ENCODE measurements around the gene DIDO1.

The DIDO1 gene

GRCh38 chr20:62926229-62927127 lies at the start of gene DIDO1:
Gene DIDO1 (minus strand): TSS chr20:62926505.
- DNase-seq (ENCODE audit: low read depth) = peak; percentile 77

GRCh38 chr20:62975251-62975760 lies 49.0 kb upstream of the DIDO1 start:
- no peak for DNase-seq (ENCODE audit: low read depth)

- DNase-seq (ENCODE audit: low read depth) = no peak
Observed at GRCh38 chr20:62972845-62973745, 46.8 kb upstream of the DIDO1 start.

- peak; percentile 65 for DNase-seq (ENCODE audit: low read depth)
Observed at GRCh38 chr20:62971950-62972844, 45.9 kb upstream of the DIDO1 start.

DNA sequence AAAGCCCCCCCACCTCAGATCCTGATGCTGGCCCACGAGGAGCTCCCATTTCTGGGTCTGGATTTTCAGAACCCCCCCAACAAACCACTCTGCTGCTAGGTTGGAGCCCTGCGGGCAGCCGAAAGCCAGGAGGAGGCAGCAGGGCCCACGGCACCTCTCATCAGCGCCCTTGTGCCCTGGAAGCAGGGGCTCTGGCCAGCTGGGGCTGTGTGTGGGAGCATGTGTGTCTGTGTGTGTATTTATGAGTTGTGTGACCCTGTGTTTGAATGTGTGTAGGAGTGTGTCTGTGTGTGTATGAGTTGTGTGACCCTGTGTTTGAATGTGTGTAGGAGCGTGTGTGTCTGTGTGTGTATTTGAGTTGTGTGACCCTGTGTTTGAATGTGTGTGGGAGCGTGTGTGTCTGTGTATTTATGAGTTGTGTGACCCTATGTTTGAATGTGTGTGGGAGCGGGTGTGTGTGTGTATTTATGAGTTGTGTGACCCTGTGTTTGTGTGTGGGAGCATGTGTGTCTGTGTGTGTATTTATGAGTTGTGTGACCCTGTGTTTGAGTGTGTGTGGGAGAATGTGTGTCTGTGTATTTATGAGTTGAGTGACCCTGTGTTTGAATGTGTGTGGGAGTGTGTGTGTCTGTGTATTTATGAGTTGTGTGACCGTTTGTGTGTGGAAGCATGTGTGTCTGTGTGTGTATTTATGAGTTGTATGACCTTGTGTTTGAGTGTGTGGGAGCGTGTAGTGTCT lies 45.1 kb upstream of the DIDO1 start:
- no peak for DNase-seq (ENCODE audit: low read depth)

- DNase-seq (ENCODE audit: low read depth) = no peak
Observed at GRCh38 chr20:62970307-62971210, 44.3 kb upstream of the DIDO1 start.

GRCh38 chr20:62969939-62970306 lies 43.6 kb upstream of the DIDO1 start:
- no peak for DNase-seq (ENCODE audit: low read depth)

DNA sequence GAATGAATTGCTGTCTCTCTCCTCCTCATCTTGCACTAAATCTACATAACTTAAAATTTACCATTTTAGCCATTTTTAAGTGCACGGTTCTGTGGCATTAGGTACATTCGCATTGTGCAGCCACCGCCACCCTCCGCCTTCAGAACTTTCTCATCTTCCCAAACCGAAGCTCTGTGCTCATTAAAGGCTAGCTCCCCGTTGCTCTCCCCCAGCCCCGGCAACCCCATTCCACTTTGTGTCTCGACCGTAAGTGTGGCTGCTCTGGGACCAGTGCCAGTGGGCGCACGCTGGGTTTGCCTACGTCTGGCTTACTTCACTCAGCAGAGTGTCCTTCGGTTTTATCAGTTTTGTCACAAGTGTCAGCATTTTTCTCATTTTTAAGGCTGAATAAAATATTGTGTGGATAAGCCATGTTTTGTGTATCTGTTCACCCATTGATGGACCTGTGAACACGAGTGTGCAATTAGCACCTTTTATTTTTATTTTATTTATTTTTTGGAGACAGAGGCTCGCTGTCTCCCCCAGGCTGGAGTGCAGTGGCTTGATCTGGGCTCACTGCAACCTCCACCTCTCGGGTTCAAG lies 43.0 kb upstream of the DIDO1 start:
- DNase-seq (ENCODE audit: low read depth) = no peak

DNA sequence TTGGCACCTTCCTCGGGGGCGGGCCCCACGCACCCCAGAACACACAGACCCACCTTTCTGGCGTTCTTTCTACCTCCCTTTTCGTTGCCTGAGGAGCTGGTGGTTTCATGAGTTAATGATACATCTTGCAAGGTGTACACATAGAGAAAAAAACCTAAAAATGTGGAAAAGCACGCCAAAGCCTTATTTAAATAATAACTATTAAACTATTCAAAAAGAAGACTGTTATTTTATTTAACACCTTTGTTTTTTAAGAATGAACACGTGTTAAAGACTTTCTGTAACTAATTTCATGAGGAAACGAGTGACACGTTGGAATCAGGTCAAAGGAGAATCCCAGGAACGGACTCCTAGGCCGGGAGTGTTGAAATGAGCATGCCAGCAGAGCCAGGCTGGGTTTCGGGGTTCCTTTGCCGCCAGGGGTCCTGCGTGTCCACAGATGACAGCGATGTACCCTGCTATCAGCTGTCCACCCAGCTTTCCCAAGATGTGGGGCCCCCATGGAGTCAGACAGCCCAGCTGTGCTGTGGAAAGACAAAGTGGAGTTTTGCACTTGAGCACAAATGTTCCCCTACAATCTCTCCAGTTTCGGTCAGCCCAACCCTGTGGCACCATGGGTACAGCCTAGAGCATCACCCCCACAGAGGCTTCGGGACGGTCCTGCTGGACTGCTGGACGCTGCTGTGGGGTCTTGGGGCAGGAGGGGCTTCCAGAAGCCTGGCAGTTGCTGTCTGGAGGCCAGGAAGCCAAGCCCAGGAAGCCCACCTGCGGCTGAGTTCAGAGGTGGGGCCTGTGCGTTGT lies 42.3 kb upstream of the DIDO1 start:
- DNase-seq (ENCODE audit: low read depth) = no peak

DNA sequence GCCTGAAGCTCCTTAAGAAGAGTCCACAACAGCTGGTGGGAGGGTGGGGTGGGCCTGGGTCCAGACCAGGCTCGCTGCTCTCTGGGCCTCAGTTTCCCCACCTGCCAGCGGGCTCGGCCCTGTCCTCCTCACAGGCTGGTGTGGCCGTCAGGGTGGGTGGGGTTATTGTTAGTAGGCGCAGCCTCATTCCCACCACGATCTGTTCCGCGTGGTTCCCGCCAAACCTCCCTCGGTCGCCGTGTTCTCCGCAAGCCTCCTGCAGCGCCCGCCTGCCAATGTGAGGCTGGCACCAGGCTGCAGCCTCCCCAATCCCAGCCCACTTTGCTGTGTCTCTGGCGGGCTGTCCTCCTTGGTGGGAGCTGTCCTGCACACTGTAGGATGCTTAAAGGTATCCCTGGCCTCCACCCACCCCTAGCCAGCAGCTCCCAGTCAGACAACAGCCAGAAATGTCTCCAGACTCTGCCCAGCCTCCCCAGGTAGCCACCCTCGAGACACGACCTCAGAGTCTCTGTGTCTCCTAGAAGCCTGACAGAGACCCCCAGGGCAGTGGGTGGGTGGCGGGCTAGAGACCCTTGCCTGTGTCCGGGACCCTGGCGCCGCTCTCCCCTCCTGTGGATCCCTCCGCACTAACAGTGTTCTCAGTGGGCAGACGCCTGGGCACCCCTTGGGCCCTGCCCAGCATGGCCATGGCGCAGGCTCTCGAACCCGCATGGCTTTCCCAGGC lies 41.5 kb upstream of the DIDO1 start:
- no peak for DNase-seq (ENCODE audit: low read depth)

DNA sequence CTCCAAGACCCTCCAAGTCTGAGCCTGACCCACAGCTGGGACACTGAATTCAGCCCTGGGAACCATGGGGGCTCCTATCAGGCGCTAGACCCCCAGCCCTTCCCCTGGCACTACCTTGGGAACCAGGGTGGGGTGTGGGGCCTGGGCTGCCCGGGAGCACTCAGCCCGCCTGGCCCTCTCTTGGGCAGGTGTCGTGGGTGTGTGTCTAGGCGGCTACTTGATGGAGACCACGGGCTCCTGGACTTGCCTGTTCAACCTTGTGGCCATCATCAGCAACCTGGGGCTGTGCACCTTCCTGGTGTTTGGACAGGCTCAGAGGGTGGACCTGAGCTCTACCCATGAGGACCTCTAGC lies 40.8 kb upstream of the DIDO1 start:
- no peak for DNase-seq (ENCODE audit: low read depth)

DNA sequence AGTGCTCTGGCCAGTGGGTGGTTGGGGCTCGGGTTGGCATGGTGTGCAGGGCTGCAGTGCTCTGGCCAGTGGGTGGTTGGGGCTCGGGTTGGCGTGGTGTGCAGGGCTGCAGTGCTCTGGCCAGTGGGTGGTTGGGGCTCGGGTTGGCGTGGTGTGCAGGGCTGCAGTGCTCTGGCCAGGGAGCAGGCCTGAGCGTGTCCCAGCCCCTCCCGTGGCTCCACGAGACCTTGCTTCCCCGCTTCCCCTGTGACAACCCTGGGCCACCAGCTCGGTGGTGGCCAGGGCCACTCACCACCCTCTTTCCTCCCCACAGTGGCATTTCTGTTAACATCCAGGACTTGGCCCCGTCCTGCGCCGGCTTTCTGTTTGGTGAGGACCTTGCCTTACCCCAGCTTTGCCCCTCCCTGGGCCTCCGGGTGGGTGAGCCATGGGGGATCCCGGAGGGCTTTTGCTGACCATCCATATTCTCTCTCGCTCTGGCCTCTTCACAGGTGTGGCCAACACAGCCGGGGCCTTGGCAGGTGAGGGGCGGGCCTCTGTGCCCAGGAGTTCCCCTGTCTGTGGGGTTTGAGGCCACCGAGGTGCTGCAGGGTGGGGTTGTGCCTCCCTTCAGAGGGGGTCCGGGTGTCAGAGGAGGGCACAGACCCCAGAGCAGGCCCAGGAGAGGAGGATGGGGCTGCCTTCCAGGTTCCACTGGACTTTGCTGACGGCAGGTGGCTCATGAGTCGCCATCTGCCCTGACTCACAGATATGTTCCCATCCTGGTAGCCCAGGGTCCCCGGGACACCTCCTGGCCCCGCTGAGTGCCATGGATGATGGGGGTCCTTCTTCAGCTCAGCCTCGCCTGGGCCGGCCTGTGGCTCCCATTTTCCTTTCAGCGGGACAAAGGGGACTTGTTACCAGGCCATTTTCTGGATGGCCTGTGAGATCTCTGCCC lies 40.2 kb upstream of the DIDO1 start:
- DNase-seq (ENCODE audit: low read depth) = no peak

- DNase-seq (ENCODE audit: low read depth) = no peak
Observed at GRCh38 chr20:62965363-62965771, 39.1 kb upstream of the DIDO1 start.

DNA sequence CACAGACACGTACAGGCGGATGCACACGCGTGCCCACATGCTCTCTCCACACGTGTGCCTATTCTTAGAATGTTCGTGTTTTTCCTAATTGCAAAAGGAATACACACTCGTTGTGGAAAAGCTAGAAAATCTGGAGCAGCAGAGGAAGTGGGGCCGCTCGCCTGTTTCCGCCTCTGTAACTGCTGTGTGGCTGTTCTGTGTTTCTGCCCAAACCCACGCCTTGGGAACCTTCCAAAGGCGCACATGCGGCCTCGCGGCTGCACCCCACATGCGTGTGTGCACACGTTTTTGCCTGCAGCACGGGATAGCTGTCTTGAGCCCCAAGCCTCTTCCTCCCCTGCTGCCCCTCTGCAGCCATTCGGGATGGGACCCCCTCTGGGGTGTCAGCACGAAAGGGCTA lies 38.4 kb upstream of the DIDO1 start:
- no peak for DNase-seq (ENCODE audit: low read depth)

DNA sequence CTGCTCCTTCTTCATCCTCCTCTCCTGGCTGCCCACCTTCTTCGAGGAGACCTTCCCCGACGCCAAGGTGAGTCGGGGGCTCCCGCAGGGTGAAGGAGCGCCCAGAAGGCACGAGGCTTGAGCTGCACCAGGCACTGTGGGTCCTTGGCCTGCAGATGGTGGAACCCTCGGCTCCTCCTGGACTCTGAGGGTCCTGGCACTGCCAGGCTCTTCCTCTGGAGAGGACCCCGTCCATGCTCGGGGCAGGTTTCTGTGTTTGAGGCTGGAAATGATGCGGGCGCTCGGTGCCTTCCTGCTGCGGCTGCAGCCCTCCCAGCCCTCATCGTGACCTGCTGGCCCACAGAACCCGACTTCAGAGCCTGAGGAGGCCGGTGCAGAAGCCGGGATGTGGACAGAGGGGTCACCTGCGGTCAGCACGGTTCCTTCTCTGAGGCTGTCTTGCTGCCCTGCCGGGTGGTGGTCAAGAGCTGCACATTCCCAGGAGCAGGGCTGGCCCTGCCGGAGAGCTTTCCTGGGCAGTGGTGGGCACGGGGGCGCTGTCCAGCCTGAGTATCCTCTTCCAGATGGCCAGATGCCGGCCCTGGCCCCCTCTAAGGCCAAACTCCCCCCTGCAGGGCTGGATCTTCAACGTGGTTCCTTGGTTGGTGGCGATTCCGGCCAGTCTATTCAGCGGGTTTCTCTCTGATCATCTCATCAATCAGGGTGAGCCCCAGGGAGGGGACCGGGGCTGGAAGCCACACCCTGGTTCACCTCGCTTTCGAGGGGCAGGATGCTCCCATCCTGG lies 37.5 kb upstream of the DIDO1 start:
- no peak for DNase-seq (ENCODE audit: low read depth)
